Bone marrow (tissue), 2 donors: Measurements from ENCODE around the gene WTAP.
A peak's percentile ranks its signal among the peaks of the same experiment; 100 is the strongest.
"Not testable (repeated sequence)": the region's sequence is repeated elsewhere in the genome, so short reads cannot be mapped to it uniquely, and the experiment has no call there.

Experiments
- DNase-seq, 2 donors: peaks; one replicate each; lab custom pipeline; 2025; lab: John Stamatoyannopoulos, UW

Gene WTAP

GRCh38 chr6:159729598-159730331 is 2.5 kb downstream of the WTAP start:
- DNase-seq, result no peak

- DNase-seq, result no peak
Observed at GRCh38 chr6:159730332-159730676, 3.0 kb downstream of the WTAP start.

GRCh38 chr6:159732550-159732949 is 5.2 kb downstream of the WTAP start:
- not testable (repeated sequence) for DNase-seq

- DNase-seq, result not testable (repeated sequence)
Observed at GRCh38 chr6:159733395-159733794, 6.1 kb downstream of the WTAP start.

GRCh38 chr6:159736908-159737307 is 9.6 kb downstream of the WTAP start:
- no peak for DNase-seq

GRCh38 chr6:159739341-159739740 is 12.0 kb downstream of the WTAP start:
- no peak for DNase-seq

- DNase-seq, result no peak
Observed at GRCh38 chr6:159742165-159742564, 14.9 kb downstream of the WTAP start.

GRCh38 chr6:159745081-159745480 is 17.8 kb downstream of the WTAP start:
- DNase-seq, result no peak

GRCh38 chr6:159746759-159747158 is 19.5 kb downstream of the WTAP start:
- DNase-seq, result no peak

GRCh38 chr6:159748127-159748526 is 20.8 kb downstream of the WTAP start:
- DNase-seq, result not testable (repeated sequence)

- no peak for DNase-seq
Observed at GRCh38 chr6:159751448-159751847, 24.1 kb downstream of the WTAP start.

- DNase-seq, result no peak
Observed at GRCh38 chr6:159753081-159753872, 26.0 kb downstream of the WTAP start.

GRCh38 chr6:159754401-159754800 is 27.1 kb downstream of the WTAP start:
- DNase-seq, result no peak

- no peak for DNase-seq
Observed at GRCh38 chr6:159754959-159755914, 27.9 kb downstream of the WTAP start.

GRCh38 chr6:159756508-159756907 is 29.2 kb downstream of the WTAP start:
- no peak for DNase-seq

- no peak for DNase-seq
Observed at GRCh38 chr6:159758031-159759001, 31.0 kb downstream of the WTAP start.

- DNase-seq, result no peak
Observed at GRCh38 chr6:159759645-159760044, 32.3 kb downstream of the WTAP start.

GRCh38 chr6:159760602-159761057 is 33.3 kb downstream of the WTAP start:
- DNase-seq, result no peak

- DNase-seq, result peak; percentile 35 to 73
Observed at GRCh38 chr6:159761129-159761872, 34.0 kb downstream of the WTAP start.
